Aorta (tissue), 5 donors: Measurements from ENCODE around the gene GLP2R. TPM values are rescaled to one million over a fixed set of nuclear protein-coding genes. Genes with fewer than 3 reads are reported as not detected.
A peak's percentile ranks its signal among the peaks of the same experiment; 100 is the strongest.

Experiments used
- ATAC-seq: fragments of 200-7000 bp; cut with Tn5 transposase; one replicate; pipeline ENCODE4 v1.9.1; 2022; ENCODE audit warnings: moderate library complexity; ENCODE audit not compliant: low FRiP score
- DNase-seq, 2 donors: peaks; one replicate each; pipeline ENCODE4 v3.0.0-alpha.2; 2020
- H3K27ac ChIP-seq, 2 donors: one replicate each; pipeline ENCODE4 v1.5.1; 2013; ENCODE audit warnings: low read length in 2 of 2, mild to moderate bottlenecking in 2 of 2, moderate library complexity in 2 of 2, control low read depth in 1 of 2, inconsistent platforms in 1 of 2, low read depth in 1 of 2
- H3K27me3 ChIP-seq, 2 donors: one replicate each; pipeline ENCODE4 v1.6.1; 2013; ENCODE audit warnings: control low read depth in 1 of 2, low read length in 1 of 2, mild to moderate bottlenecking in 1 of 2, moderate library complexity in 1 of 2; ENCODE audit not compliant: insufficient read depth in 2 of 2, control insufficient read depth in 1 of 2
- H3K36me3 ChIP-seq, 2 donors: one replicate each; pipeline ENCODE4 v1.6.1; 2013; ENCODE audit warnings: control low read depth in 1 of 2, low read length in 1 of 2, mild to moderate bottlenecking in 1 of 2; ENCODE audit not compliant: insufficient read depth in 2 of 2, control insufficient read depth in 1 of 2
- H3K4me1 ChIP-seq, 2 donors: one replicate each; pipeline ENCODE4 v1.6.1; 2013; ENCODE audit warnings: low read length in 2 of 2, control low read depth in 1 of 2, mild to moderate bottlenecking in 1 of 2, moderate library complexity in 1 of 2; ENCODE audit not compliant: insufficient read depth in 2 of 2, control insufficient read depth in 1 of 2
- H3K4me3 ChIP-seq, 2 donors: one replicate each; pipeline ENCODE4 v1.5.1; 2013; ENCODE audit warnings: low read length in 2 of 2, control low read depth in 1 of 2, mild to moderate bottlenecking in 1 of 2
- H3K9me3 ChIP-seq: one replicate; pipeline ENCODE4 v1.6.1; 2013; ENCODE audit warnings: mild to moderate bottlenecking, low read length; ENCODE audit not compliant: control insufficient read depth
- WGBS, 2 donors: extraction: QIAGEN DNeasy Blood & Tissue Kit; methylation state at CpG; one replicate each; pipeline ENCODE4 v1.1.7; 2013; 5-methylcytosine and 5-hydroxymethylcytosine counted together
- intact Hi-C, 2 donors: fragments of 100-400 bp; cut with DNase I; formaldehyde crosslinking; loops; one replicate each; pipeline versions ENCODE4 v1.14.2 to v1.15.0; 2022
- polyA plus RNA-seq, 2 donors: library from polyadenylated mRNA; stranded (reverse); fragments of 200-250 nt; gene quantifications; one replicate each; pipeline ENCODE4 v1.2.3, GENCODE V29; 2013
- total RNA-seq, 2 donors: library from RNA; stranded (reverse); fragmentation: NEBNext Ultra II Directional; extraction: Animal tissue kit (Norgen Biotek cat#: 25700); gene quantifications; one replicate each; pipeline ENCODE4 v1.2.1, GENCODE V29; 2021
- donor health status: healthy with polysubstance abuse.
- donor health status: Bipolar disorder and iron deficiency.
- donor health status: DM: no; HTN: no; CAD: no.
- donor health status: DM: no; HTN: no; CAD: no.
- donor health status: DM: yes; HTN: yes; CAD: no.

Gene GLP2R
- total and polyA plus RNA-seq, 4 donors = 0.61 to 9.7 (median 1.3) TPM; not detected in 1

DNA sequence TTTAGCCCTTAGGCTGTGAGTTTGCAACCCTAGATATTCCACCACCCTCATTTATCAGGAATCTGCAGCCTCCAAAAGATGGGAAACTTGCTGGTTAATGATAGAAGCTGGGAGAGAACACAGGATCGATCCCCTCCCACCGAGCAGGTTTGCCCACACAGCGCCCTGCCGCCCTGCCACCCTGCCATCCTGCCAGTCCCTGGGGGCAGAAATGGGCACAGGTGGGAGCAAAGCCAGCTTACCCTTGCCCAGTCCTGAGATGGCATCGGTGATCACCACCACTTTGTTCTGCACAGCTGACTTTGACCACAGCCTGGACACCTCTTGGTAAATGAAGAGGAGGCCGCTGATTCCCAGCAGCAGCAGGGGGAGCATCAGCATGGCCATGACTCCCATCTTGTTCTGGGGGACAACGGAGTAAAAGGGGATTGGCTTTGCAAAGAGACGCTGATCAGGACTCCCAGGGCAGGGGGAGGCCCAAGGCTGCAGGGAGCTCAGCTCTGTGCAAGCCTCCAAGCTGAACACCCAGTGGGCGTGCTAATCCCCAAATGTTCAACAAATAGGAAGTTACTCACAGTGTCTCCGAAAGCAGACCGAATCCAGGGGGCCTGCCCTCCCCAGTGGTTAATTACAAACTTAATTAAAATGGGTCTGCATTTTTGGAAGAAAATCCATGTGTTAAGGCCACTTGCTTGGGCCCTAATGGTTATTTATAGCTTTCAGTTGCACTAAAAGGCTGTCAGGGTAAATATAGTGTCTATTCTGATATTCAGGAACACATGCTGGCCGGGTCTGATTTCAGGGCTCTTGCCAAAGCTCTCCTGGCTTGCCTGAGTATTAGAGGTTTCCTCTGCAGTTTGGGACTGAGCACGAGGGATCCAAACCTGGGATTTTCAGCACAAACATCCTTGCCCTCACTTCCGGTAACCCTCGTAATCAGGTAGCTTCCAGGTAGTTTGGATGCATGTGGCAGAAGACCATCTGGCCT lies 34.5 kb upstream of the GLP2R start, which contains the start of gene DHRS7C:
Gene DHRS7C (minus strand): TSS at position 704 of the 988 bp plus-strand sequence. CDS start 308 bp downstream, at position 396.
- H3K27ac ChIP-seq = no peak within 1 kb of the TSS
- DNase-seq (peak in 1 of 2 donors; percentile 41), ATAC-seq (no peak)
- intact Hi-C loops = no loop called here
- H3K4me1 ChIP-seq = no peaks in the 10 kb centered on the region
- no peaks in the 10 kb centered on the region for H3K27me3 ChIP-seq
- no peaks in the 10 kb centered on the region for H3K36me3 ChIP-seq
- H3K9me3 ChIP-seq = no peaks in the 10 kb centered on the region
- 69% methylated on average over 15 of the region's 15 CpGs for WGBS, 2 donors
- H3K4me3 ChIP-seq = no peak within 1 kb of the TSS

DNA sequence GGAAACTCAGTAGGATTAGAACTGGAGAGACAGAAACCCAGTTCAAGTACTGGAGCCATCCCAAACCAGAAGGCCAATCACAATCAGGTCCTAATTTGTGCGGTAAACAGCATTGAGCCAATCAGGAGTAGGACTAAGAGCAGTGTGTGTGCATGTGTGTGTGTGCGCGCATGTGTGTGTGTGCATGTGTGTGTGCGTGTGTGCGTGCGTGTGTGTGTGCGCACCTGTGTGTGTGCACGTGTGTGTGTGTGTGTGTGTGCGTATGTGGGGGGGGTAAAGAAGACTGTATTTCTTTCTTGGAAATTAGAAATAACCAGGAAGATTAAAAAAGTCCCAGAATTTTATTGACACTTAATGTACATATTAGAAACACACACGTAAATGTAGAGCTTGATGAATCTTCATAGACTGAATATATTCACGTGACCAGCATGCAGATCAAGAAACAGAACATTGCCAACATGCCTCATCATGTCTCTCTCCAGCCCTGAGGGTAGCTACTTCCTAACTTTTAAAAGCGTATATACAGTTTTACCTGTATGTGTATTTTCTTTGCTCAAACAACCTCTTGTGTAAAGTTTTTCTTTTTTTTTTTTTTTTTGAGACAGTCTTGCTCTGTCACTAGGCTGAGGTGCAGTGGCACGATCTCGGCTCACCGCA lies 33.4 kb upstream of the GLP2R start:
- no peaks in the 10 kb centered on the region for H3K36me3 ChIP-seq
- no peak overlapping the region for H3K27ac ChIP-seq
- peak in 1 of 2 donors; percentile 24 for DNase-seq
- no peak for ATAC-seq
- H3K4me3 ChIP-seq = no peak overlapping the region
- 92 to 93% methylated on average over 15 of the region's 15 CpGs for WGBS, 2 donors
- no peaks in the 10 kb centered on the region for H3K27me3 ChIP-seq
- no peaks in the 10 kb centered on the region for H3K4me1 ChIP-seq
- intact Hi-C loops = no loop called here
- H3K9me3 ChIP-seq = no peaks in the 10 kb centered on the region

DNA sequence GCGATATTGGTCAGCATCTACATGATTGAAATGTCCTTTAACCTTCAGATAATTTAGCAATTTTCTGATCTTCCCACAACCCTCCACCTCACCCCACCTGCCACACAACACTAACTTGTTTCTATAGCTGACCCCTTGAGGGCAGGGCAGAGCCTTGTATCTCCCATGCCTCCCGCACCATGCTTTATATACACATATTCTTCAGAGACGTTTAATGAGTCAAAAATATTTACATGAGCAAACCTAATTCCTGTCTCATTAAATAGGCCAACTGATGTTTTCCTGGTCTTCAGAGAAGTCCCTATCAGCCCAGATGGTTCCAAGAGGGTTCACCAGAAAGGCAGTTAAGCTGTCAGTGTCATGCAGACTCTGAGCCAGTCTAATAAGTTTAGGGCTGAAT lies 27.7 kb upstream of the GLP2R start:
- H3K4me1 ChIP-seq = no peaks in the 10 kb centered on the region
- ATAC-seq (no peak), DNase-seq (peak in 1 of 2 donors; percentile 15)
- WGBS, 2 donors = 74 to 83% methylated on average over 3 of the region's 3 CpGs
- intact Hi-C loops = no loop called here
- no peaks in the 10 kb centered on the region for H3K27me3 ChIP-seq
- H3K4me3 ChIP-seq = no peak overlapping the region
- no peaks in the 10 kb centered on the region for H3K36me3 ChIP-seq
- no peak overlapping the region for H3K27ac ChIP-seq
- H3K9me3 ChIP-seq = peaks cover 2% of the 10 kb centered on the region

DNA sequence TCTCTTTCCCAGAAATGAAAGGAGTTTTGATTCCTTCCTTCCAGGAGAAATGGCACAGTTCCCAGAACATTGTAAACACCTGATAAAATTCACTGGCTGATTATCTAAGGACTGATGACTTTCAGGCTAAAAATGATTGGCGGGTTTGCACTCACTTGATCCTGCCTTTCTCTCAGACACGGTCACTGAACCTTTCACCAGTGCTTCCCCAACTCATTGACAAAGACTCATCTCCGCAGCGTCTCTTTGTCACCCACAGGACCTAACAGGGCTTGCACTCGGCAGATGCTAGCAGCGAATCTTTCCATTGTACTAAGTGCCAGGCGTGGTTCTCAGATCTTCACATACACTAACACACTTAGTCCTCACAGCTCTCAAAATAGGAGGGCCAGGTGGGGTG lies 27.0 kb upstream of the GLP2R start:
- intact Hi-C loops = no loop called here
- ATAC-seq (no peak), DNase-seq (peak in 1 of 2 donors; percentile 2)
- H3K36me3 ChIP-seq = no peaks in the 10 kb centered on the region
- no peak overlapping the region for H3K4me3 ChIP-seq
- WGBS, 2 donors = 86 to 90% methylated on average over 7 of the region's 7 CpGs
- H3K9me3 ChIP-seq = peaks cover 2% of the 10 kb centered on the region
- no peaks in the 10 kb centered on the region for H3K4me1 ChIP-seq
- no peaks in the 10 kb centered on the region for H3K27me3 ChIP-seq
- no peak overlapping the region for H3K27ac ChIP-seq

DNA sequence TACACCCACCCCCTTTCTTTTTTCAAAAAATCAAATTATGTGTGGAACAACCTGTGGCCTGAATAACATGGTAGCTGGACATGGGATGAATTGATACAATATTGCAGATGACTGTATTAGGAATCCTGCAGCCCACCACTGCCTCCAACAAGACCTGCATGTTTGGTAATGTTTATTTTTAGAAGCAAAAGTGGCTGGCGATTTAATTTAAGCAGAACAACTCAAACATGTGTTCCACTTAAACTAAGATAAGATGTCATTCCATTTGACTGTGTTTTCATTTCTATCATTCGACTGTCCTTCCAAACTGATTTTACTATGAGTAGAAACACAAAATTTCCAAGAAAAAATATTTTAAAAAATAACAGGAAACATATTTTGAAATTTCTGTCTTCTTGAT lies 24.2 kb upstream of the GLP2R start:
- Histone ChIP-seq H3K27ac (no peak overlapping the region), H3K4me3 (no peak overlapping the region), H3K4me1 (no peaks in the 10 kb centered on the region), H3K27me3 (no peaks in the 10 kb centered on the region), H3K36me3 (no peaks in the 10 kb centered on the region), H3K9me3 (peaks cover 4% of the 10 kb centered on the region)
- intact Hi-C loops = no loop called here
- WGBS, 2 donors = 24 to 25% methylated on average over 2 of the region's 2 CpGs
- ATAC-seq = no peak
- DNase-seq = no peak

DNA sequence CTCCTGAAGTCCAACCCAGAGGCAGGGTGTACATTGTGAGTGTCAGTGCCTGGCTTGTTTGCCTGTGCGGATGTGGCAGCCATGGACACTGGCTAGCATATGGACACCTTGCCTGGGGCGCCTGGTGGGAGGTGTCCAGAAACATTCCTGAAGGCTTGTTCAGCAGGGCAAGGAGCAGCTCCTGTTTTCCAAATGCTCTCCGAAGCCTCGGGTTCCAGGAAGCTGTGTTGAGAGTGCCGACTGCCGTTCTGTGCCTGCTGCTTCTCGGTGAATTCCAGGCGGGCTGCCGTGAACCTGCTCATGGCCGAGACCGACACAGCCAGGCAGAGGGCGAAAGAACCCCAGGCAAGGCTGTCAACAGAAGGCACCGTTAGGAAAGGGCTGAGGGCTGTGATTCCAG lies 23.4 kb upstream of the GLP2R start:
- peaks cover 4% of the 10 kb centered on the region for H3K9me3 ChIP-seq
- WGBS, 2 donors = 63 to 69% methylated on average over 13 of the region's 13 CpGs
- ATAC-seq (no peak), DNase-seq (no peak)
- H3K4me3 ChIP-seq = no peak overlapping the region
- H3K27me3 ChIP-seq = no peaks in the 10 kb centered on the region
- no peaks in the 10 kb centered on the region for H3K4me1 ChIP-seq
- no peak overlapping the region for H3K27ac ChIP-seq
- no peaks in the 10 kb centered on the region for H3K36me3 ChIP-seq
- intact Hi-C loops = no loop called here

DNA sequence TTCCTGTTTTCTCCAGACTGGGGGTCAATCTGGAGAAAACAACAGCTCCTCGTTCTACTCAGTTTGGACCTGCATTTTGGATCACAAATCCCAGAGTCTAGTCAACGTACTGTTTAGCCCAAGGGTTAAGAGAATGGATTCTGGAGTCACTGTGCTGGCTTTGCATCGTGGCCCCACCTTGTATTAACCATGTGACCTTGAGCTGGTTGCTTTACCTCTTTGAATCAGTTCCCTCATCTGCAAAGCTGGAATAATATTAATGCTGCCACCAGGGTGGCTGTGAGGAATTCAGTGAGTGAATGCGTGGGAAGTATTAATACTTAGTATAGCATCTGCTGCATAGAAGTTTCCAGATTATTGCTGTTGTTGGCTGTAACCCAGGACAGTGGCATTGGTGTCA lies 23.0 kb upstream of the GLP2R start:
- Histone ChIP-seq H3K27me3 (no peaks in the 10 kb centered on the region), H3K27ac (no peak overlapping the region), H3K36me3 (no peaks in the 10 kb centered on the region), H3K4me1 (no peaks in the 10 kb centered on the region), H3K4me3 (no peak overlapping the region), H3K9me3 (peaks cover 4% of the 10 kb centered on the region)
- DNase-seq (no peak), ATAC-seq (no peak)
- intact Hi-C loops = no loop called here
- 48 to 60% methylated on average over 4 of the region's 4 CpGs for WGBS, 2 donors

DNA sequence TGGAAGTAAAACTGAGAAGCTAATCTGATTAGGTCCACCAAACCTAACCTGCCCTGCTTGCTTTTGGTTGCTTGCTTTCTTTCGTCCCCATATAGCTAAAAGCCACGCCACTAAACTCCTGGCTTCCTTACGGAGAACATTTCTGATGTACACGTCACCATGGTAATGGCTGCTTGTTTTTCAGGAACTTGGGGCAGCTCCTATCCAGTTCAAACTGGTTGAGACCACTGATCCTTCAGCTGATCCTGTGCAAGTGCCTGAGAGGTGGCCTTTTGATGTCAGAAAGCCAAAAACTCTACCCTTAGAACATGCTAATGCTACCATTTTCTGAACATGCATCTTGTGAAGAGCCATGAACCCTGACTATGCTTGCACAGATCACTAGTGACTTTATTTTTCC lies 20.0 kb upstream of the GLP2R start:
- H3K4me1 ChIP-seq = no peaks in the 10 kb centered on the region
- 42 to 77% methylated on average over 4 of the region's 4 CpGs for WGBS, 2 donors
- ATAC-seq = no peak
- no peaks in the 10 kb centered on the region for H3K27me3 ChIP-seq
- intact Hi-C loops = no loop called here
- H3K27ac ChIP-seq = no peak overlapping the region
- H3K9me3 ChIP-seq = peaks cover 4% of the 10 kb centered on the region
- DNase-seq = no peak
- H3K36me3 ChIP-seq = no peaks in the 10 kb centered on the region
- no peak overlapping the region for H3K4me3 ChIP-seq
